ENCODE measurements around the gene SMYD5.

- no peak for TF ChIP-seq YY1 (IDR thresholded peaks at IDR 0.05; ENCODE audit: insufficient read depth, insufficient read length)
- TF ChIP-seq ZNF274 (IDR thresholded peaks at IDR 0.05; ENCODE audit: low read depth, low read length), result no peak
Observed at GRCh38 chr2:73217160-73217559, 3.1 kb downstream of the SMYD5 start.

Data from NT2/D1 (cell line).